ENCODE data around the gene TTC27.
"Not testable (repeated sequence)": the region's sequence is repeated elsewhere in the genome, so short reads cannot be mapped to it uniquely, and the experiment has no call there.

Gene TTC27

DNA sequence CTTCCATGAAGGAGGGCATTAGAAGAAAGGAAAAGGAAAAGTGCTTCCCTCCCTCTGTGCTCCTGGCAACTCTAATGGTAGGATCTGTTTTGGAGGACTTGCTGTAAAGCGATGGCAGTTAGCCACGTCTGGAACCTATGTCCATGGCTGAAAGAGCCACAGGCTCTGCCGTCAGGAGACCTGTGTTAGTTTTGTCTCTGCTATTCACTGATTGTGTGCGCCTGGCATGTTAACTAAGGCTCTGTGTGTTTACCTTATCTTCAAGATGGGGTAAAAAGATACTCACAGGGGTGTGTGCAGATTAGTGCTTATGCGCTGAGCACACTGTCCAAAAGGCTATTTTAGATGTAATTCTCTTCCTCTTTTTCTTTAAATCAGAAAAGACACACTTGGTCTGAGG lies 209.1 kb downstream of the TTC27 start:
- Histone ChIP-seq H3K9me3 (ENCODE audit: insufficient read depth, low read length) (no peaks in the 10 kb centered on the region), H3K4me3 (ENCODE audit: insufficient read length, low read depth) (no peak overlapping the region), H3K27me3 (ENCODE audit: insufficient read depth, insufficient read length) (no peaks in the 10 kb centered on the region), H3K36me3 (ENCODE audit: insufficient read depth, insufficient read length, low read length) (no peaks in the 10 kb centered on the region), H3K4me1 (ENCODE audit: insufficient read depth, insufficient read length) (no peaks in the 10 kb centered on the region), H3K9ac (ENCODE audit: insufficient read length, low read depth) (no peak overlapping the region)
- TF ChIP-seq ZNF274 (IDR thresholded peaks at IDR 0.05; ENCODE audit: low read depth, low read length) (no peak), SUZ12 (IDR thresholded peaks at IDR 0.05; ENCODE audit: extremely low read depth, insufficient read depth, insufficient read length) (no peak), YY1 (IDR thresholded peaks at IDR 0.05; ENCODE audit: insufficient read depth, insufficient read length) (no peak)
- DNase-seq (ENCODE audit: low read depth, low spot score): no peak

DNA sequence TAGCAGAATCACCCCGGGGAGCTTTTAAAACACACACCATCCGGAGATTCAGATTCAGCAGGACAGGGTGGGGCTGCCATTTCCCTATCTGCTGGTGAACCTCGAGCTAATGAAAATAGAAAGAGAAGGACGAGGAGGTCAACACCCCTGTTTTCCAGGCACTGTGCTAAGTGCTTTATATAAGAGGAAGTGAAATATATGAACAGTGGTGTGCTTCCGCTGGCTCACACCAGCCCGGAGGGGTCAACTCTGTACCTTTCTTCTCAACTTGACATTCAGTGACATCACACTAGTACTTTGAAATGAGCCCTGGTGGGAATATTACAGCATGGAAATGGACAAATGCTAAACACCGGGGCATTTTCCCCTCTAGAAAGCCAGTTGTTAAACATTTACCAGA lies 210.6 kb downstream of the TTC27 start:
- H3K36me3 ChIP-seq (ENCODE audit: insufficient read depth, insufficient read length, low read length): no peaks in the 10 kb centered on the region
- no peak overlapping the region for H3K4me3 ChIP-seq (ENCODE audit: insufficient read length, low read depth)
- DNase-seq (ENCODE audit: low read depth, low spot score): no peak
- H3K9me3 ChIP-seq (ENCODE audit: insufficient read depth, low read length): no peaks in the 10 kb centered on the region
- no peak overlapping the region for H3K9ac ChIP-seq (ENCODE audit: insufficient read length, low read depth)
- TF ChIP-seq YY1 (IDR thresholded peaks at IDR 0.05; ENCODE audit: insufficient read depth, insufficient read length): no peak
- TF ChIP-seq ZNF274 (IDR thresholded peaks at IDR 0.05; ENCODE audit: low read depth, low read length): no peak
- no peak for TF ChIP-seq SUZ12 (IDR thresholded peaks at IDR 0.05; ENCODE audit: extremely low read depth, insufficient read depth, insufficient read length)
- no peaks in the 10 kb centered on the region for H3K4me1 ChIP-seq (ENCODE audit: insufficient read depth, insufficient read length)
- H3K27me3 ChIP-seq (ENCODE audit: insufficient read depth, insufficient read length): no peaks in the 10 kb centered on the region

DNA sequence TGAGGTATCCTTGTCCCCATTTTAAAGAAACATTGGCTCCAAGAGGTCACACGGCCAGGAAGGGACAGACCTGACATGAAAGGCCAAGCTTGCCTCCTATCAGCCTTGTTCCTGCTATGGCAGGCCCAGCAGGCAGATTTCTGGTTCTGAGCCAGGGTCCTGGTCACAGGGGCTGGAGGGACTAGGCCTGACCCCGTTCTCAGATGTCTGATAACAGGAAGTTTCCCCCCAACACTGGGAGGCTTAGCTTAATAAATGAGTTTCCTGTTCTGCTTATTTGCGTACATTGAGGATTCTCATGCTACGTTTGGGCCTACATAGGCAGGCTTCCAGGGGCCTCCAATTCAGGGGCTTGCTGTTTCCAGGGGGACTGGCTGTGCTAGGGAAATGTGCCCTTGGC lies 211.1 kb downstream of the TTC27 start:
- Histone ChIP-seq H3K9ac (ENCODE audit: insufficient read length, low read depth) (no peak overlapping the region), H3K4me1 (ENCODE audit: insufficient read depth, insufficient read length) (no peaks in the 10 kb centered on the region), H3K9me3 (ENCODE audit: insufficient read depth, low read length) (0 out of 2 replicates have a peak, but pooled peaks cover 1% of the 10 kb centered on the region), H3K36me3 (ENCODE audit: insufficient read depth, insufficient read length, low read length) (no peaks in the 10 kb centered on the region), H3K4me3 (ENCODE audit: insufficient read length, low read depth) (no peak overlapping the region), H3K27me3 (ENCODE audit: insufficient read depth, insufficient read length) (no peaks in the 10 kb centered on the region)
- TF ChIP-seq SUZ12 (IDR thresholded peaks at IDR 0.05; ENCODE audit: extremely low read depth, insufficient read depth, insufficient read length): no peak
- no peak for TF ChIP-seq YY1 (IDR thresholded peaks at IDR 0.05; ENCODE audit: insufficient read depth, insufficient read length)
- no peak for TF ChIP-seq ZNF274 (IDR thresholded peaks at IDR 0.05; ENCODE audit: low read depth, low read length)
- no peak for DNase-seq (ENCODE audit: low read depth, low spot score)

DNA sequence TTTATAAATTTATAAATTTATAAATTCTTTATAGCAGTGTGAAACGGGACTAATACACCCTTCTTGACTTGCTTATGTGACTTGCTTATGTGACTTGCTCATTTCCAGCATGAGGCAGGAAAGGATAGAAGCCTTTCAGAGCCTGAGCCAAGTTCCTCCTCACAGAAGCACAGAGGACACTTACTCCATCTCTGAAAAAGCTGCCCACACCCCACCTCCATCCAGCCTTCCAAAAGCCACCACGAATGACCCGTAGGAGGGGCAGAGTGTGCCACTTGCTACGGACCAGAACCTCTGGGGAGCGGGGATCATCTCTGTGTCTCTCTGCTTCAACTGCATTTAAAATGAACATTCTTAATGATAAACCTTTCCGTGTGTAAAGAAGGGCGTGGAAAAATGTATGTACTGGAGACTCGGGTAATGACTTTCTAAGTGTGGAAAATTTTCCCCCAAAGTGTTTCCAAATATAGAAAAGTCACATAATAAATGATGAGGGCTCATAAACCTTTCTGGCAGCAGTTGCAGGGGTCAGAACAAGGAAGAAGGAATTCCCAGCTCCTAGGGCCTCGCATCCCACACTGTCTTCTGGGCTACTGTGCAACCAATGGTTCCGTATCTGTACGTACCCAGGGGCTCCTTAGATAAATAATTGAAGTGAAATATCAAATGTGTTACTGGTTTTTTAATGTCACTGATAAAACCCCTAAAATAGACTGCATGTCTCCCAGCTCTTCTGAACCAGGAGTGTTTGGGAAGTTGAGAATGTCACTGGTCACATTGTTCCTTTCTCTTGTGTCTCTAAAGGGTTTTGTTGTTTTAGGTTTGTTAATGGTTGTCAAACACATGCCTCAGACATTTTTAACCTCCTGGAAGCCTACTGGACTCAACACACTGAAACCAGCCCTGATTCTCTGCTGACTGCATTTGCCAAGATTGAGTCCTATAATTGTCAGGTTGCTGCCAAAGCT lies 214.4 kb downstream of the TTC27 start:
- peaks cover 18% of the 10 kb centered on the region; the same call in 1 of the 2 replicates for H3K9me3 ChIP-seq (ENCODE audit: insufficient read depth, low read length)
- H3K36me3 ChIP-seq (ENCODE audit: insufficient read depth, insufficient read length, low read length): no peaks in the 10 kb centered on the region
- H3K4me1 ChIP-seq (ENCODE audit: insufficient read depth, insufficient read length): no peaks in the 10 kb centered on the region
- no peak overlapping the region for H3K4me3 ChIP-seq (ENCODE audit: insufficient read length, low read depth)
- no peak for DNase-seq (ENCODE audit: low read depth, low spot score)
- H3K27me3 ChIP-seq (ENCODE audit: insufficient read depth, insufficient read length): no peaks in the 10 kb centered on the region
- no peak for TF ChIP-seq SUZ12 (IDR thresholded peaks at IDR 0.05; ENCODE audit: extremely low read depth, insufficient read depth, insufficient read length)
- no peak for TF ChIP-seq ZNF274 (IDR thresholded peaks at IDR 0.05; ENCODE audit: low read depth, low read length)
- TF ChIP-seq YY1 (IDR thresholded peaks at IDR 0.05; ENCODE audit: insufficient read depth, insufficient read length): no peak
- H3K9ac ChIP-seq (ENCODE audit: insufficient read length, low read depth): no peak overlapping the region

DNA sequence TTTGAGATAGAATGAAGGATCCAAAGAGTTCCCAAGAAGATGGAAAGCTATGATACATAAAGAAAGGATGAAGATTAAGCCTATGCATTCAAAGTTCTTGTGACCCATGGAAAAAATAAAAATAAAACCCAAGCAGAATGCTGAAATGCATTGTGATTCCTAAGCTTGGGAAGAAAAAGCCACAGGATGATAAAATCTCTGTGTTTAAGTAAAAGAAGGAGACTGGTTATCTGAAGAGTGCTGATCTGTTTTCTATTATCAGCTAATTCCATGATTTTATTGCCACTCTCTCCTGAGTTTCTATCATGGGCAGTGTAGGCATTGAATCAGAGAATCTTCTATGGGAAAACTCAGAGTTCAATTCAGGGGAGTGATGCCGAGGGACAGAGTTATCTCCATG lies 215.8 kb downstream of the TTC27 start:
- no peaks in the 10 kb centered on the region for H3K36me3 ChIP-seq (ENCODE audit: insufficient read depth, insufficient read length, low read length)
- H3K4me3 ChIP-seq (ENCODE audit: insufficient read length, low read depth): no peak overlapping the region
- no peak for TF ChIP-seq YY1 (IDR thresholded peaks at IDR 0.05; ENCODE audit: insufficient read depth, insufficient read length)
- no peak for TF ChIP-seq SUZ12 (IDR thresholded peaks at IDR 0.05; ENCODE audit: extremely low read depth, insufficient read depth, insufficient read length)
- no peak for TF ChIP-seq ZNF274 (IDR thresholded peaks at IDR 0.05; ENCODE audit: low read depth, low read length)
- no peak for DNase-seq (ENCODE audit: low read depth, low spot score)
- no peaks in the 10 kb centered on the region for H3K4me1 ChIP-seq (ENCODE audit: insufficient read depth, insufficient read length)
- H3K9ac ChIP-seq (ENCODE audit: insufficient read length, low read depth): no peak overlapping the region
- peaks cover 24% of the 10 kb centered on the region; the same call in 1 of the 2 replicates for H3K9me3 ChIP-seq (ENCODE audit: insufficient read depth, low read length)
- H3K27me3 ChIP-seq (ENCODE audit: insufficient read depth, insufficient read length): no peaks in the 10 kb centered on the region

DNA sequence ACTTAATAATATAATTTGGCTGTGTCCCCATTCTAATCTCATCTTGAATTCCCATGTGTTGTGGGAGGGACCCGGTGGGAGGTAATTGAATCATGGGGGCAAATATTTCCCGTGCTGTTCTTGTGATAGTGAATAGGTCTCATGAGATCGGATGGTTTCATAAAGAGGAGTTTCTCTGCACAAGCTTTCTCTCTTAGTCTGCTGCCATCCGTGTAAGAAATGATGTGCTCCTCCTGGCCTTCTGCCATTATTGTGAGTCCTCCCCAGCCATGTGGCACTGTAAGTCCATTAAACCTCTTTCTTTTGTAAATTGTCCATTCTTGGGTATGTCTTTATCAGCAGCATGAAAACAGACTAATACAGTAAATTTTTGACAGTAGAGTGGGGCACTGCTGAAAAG lies 216.4 kb downstream of the TTC27 start:
- no peak for TF ChIP-seq ZNF274 (IDR thresholded peaks at IDR 0.05; ENCODE audit: low read depth, low read length)
- no peak for TF ChIP-seq YY1 (IDR thresholded peaks at IDR 0.05; ENCODE audit: insufficient read depth, insufficient read length)
- no peak for TF ChIP-seq SUZ12 (IDR thresholded peaks at IDR 0.05; ENCODE audit: extremely low read depth, insufficient read depth, insufficient read length)
- no peak for DNase-seq (ENCODE audit: low read depth, low spot score)
- Histone ChIP-seq H3K4me3 (ENCODE audit: insufficient read length, low read depth) (no peak overlapping the region), H3K36me3 (ENCODE audit: insufficient read depth, insufficient read length, low read length) (no peaks in the 10 kb centered on the region), H3K27me3 (ENCODE audit: insufficient read depth, insufficient read length) (no peaks in the 10 kb centered on the region), H3K9me3 (ENCODE audit: insufficient read depth, low read length) (peaks cover 24% of the 10 kb centered on the region; the same call in 1 of the 2 replicates), H3K9ac (ENCODE audit: insufficient read length, low read depth) (no peak overlapping the region), H3K4me1 (ENCODE audit: insufficient read depth, insufficient read length) (no peaks in the 10 kb centered on the region)

DNA sequence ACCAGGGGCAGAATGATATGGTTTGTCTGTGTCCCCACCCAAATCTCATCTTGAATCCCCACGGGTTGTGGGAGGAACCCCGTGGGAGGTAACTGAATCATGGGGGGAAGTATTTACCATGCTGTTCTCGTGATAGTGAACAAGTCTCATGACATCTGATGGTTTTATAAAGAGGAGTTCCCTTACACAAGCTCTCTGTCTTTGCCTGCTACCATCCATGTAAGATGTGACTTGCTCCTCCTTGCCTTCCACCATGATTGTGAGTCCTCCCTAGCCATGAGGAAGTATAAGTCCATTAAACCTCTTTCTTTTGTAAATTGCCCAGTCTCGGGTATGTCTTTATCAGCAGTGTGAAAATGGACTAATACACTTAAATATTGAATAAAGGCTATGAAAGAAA lies 218.4 kb downstream of the TTC27 start:
- DNase-seq (ENCODE audit: low read depth, low spot score); H3K27me3 ChIP-seq (ENCODE audit: insufficient read depth, insufficient read length); H3K4me1 ChIP-seq (ENCODE audit: insufficient read depth, insufficient read length); H3K4me3 ChIP-seq (ENCODE audit: insufficient read length, low read depth); H3K36me3 ChIP-seq (ENCODE audit: insufficient read depth, insufficient read length, low read length); H3K9ac ChIP-seq (ENCODE audit: insufficient read length, low read depth): not testable (repeated sequence)
- H3K9me3 ChIP-seq (ENCODE audit: insufficient read depth, low read length): peaks cover 24% of the 10 kb centered on the region; the same call in 1 of the 2 replicates

All from NT2/D1 (cell line).